ENCODE results near the gene SFT2D1. TPM values are rescaled to one million over a fixed set of nuclear protein-coding genes. Genes with fewer than 3 reads are reported as not detected.
"Not testable (repeated sequence)": the region's sequence is repeated elsewhere in the genome, so short reads cannot be mapped to it uniquely, and the experiment has no call there.

SFT2D1 gene
- total RNA-seq = 44.6 and 49.5 TPM in 2 replicates

- DNase-seq (peak; percentile 84), ATAC-seq (ENCODE audit: low read depth) (peak; percentile 77)
- H3K36me3 Mint-ChIP-seq (ENCODE audit: low read depth) = peaks cover 7% of the 10 kb centered on the region
- H3K27me3 Mint-ChIP-seq = no peaks in the 10 kb centered on the region
- ChIA-PET CTCF (interaction anchor here (0.6 to 3.2 kb wide), 4 partner anchors 9 to 38 kb away, joined by 3 to 16 read pairs (median 4); no protein-coding TSS in a partner anchor), POLR2A (interaction anchor here (0.6 to 4.6 kb wide), 16 partner anchors 9 to 787 kb away, joined by 3 to 33 read pairs (median 4); no protein-coding TSS in a partner anchor)
- no peaks in the 10 kb centered on the region for H3K9me3 Mint-ChIP-seq
- peak within 1 kb of the TSS; percentile 89 for H3K27ac Mint-ChIP-seq
- no peak for TF ChIP-seq CTCF (IDR thresholded peaks at IDR 0.05)
- peak within 1 kb of the TSS; percentile 92 for H3K4me3 Mint-ChIP-seq
- intact Hi-C loops (cut with micrococcal nuclease) = loop anchor here (1.0 to 10.0 kb wide), 10 partner anchors 10 to 812 kb away; partner anchors contain the start of genes CEP43, GPR31 and RPS6KA2
- H3K4me1 Mint-ChIP-seq = peaks cover 16% of the 10 kb centered on the region
Observed at GRCh38 chr6:166342349-166343149, at the start of gene SFT2D1. TSS of gene SFT2D1 (minus strand) at chr6:166342545. CDS start at chr6:166342481, 64 bp downstream.

GRCh38 chr6:166389119-166389518 lies 46.8 kb upstream of the SFT2D1 start:
- peaks cover 1% of the 10 kb centered on the region for H3K4me1 Mint-ChIP-seq
- ChIA-PET CTCF (interaction anchor here (1.2 to 1.7 kb wide), 2 partner anchors 11 to 76 kb away, joined by 3 to 5 read pairs; no protein-coding TSS in a partner anchor), POLR2A (no interaction called here)
- no peak for DNase-seq
- no peak for TF ChIP-seq CTCF (IDR thresholded peaks at IDR 0.05)
- H3K36me3 Mint-ChIP-seq (ENCODE audit: low read depth) = no peaks in the 10 kb centered on the region
- no peak for ATAC-seq (ENCODE audit: low read depth)
- intact Hi-C loops (cut with micrococcal nuclease) = no loop called here
- peaks cover 6% of the 10 kb centered on the region for H3K27me3 Mint-ChIP-seq
- no peak overlapping the region for H3K27ac Mint-ChIP-seq
- H3K9me3 Mint-ChIP-seq = no peaks in the 10 kb centered on the region
- no peak overlapping the region for H3K4me3 Mint-ChIP-seq

GRCh38 chr6:166388290-166389004 lies 46.1 kb upstream of the SFT2D1 start:
- DNase-seq = no peak
- CTCF ChIA-PET = interaction anchor here (1.7 kb wide), 1 partner anchor 12 kb away, joined by 5 read pairs; no protein-coding TSS in a partner anchor
- H3K27me3 Mint-ChIP-seq = peaks cover 6% of the 10 kb centered on the region
- TF ChIP-seq CTCF (IDR thresholded peaks at IDR 0.05) = no peak
- intact Hi-C loops (cut with micrococcal nuclease) = no loop called here
- H3K36me3 Mint-ChIP-seq (ENCODE audit: low read depth) = no peaks in the 10 kb centered on the region
- no peak overlapping the region for H3K4me3 Mint-ChIP-seq
- ATAC-seq (ENCODE audit: low read depth) = no peak
- H3K27ac Mint-ChIP-seq = no peak overlapping the region
- no peaks in the 10 kb centered on the region for H3K9me3 Mint-ChIP-seq
- POLR2A ChIA-PET = no interaction called here
- H3K4me1 Mint-ChIP-seq = peaks cover 6% of the 10 kb centered on the region

- DNase-seq (no peak), ATAC-seq (ENCODE audit: low read depth) (no peak)
- ChIA-PET POLR2A (no interaction called here), CTCF (interaction anchor here (0.9 to 1.7 kb wide), 2 partner anchors 13 to 112 kb away, joined by 3 to 5 read pairs; no protein-coding TSS in a partner anchor)
- Mint-ChIP-seq H3K4me3 (no peak overlapping the region), H3K4me1 (peaks cover 6% of the 10 kb centered on the region), H3K27me3 (peaks cover 6% of the 10 kb centered on the region), H3K36me3 (ENCODE audit: low read depth) (no peaks in the 10 kb centered on the region), H3K9me3 (no peaks in the 10 kb centered on the region), H3K27ac (no peak overlapping the region)
- no peak for TF ChIP-seq CTCF (IDR thresholded peaks at IDR 0.05)
- intact Hi-C loops (cut with micrococcal nuclease) = no loop called here
Observed at GRCh38 chr6:166387642-166388289, 45.4 kb upstream of the SFT2D1 start.

- H3K27me3 Mint-ChIP-seq; H3K4me1 Mint-ChIP-seq; H3K9me3 Mint-ChIP-seq; ATAC-seq (ENCODE audit: low read depth); H3K4me3 Mint-ChIP-seq; POLR2A ChIA-PET; intact Hi-C loops (cut with micrococcal nuclease); H3K36me3 Mint-ChIP-seq (ENCODE audit: low read depth); H3K27ac Mint-ChIP-seq; DNase-seq: not testable (repeated sequence)
- CTCF ChIA-PET = interaction anchor here (0.9 kb wide), 1 partner anchor 111 kb away, joined by 3 read pairs; no protein-coding TSS in a partner anchor
Observed at GRCh38 chr6:166387098-166387497, 44.8 kb upstream of the SFT2D1 start.

Data from activated B cell treated with CpG ODN at 0.5 μM for 24 hours (primary cell).